H1 (cell line): ENCODE data around the gene LRRFIP1. TPM values are rescaled to one million over a fixed set of nuclear protein-coding genes. Genes with fewer than 3 reads are reported as not detected.

Experiments used
- CHD1 ChIP-seq: IDR thresholded peaks from 2 replicates; pipeline ENCODE4 v1.6.1; 2012; ENCODE audit warnings: low read depth, low read length, improper control_type of control experiment
- HDAC2 ChIP-seq, 2 experiments: fragments of 300-600 bp in 1 of 2; sonication (generic) in 1 of 2; IDR thresholded peaks; 2 replicates each; pipeline ENCODE4 v1.6.1; 2011 to 2012; ENCODE audit warnings: low read depth in 2 of 2, low read length in 2 of 2, mild to moderate bottlenecking in 2 of 2, moderate library complexity in 2 of 2, borderline replicate concordance in 1 of 2, inconsistent platforms in 1 of 2
- TEAD4 ChIP-seq: IDR thresholded peaks from 2 replicates; pipeline ENCODE4 v1.6.1; 2012; ENCODE audit warnings: low read depth, low read length, inconsistent platforms, mixed read lengths
- ZNF274 ChIP-seq: IDR thresholded peaks from 2 replicates; pipeline ENCODE4 v1.7.0; 2012; ENCODE audit warnings: low read length, borderline replicate concordance; ENCODE audit errors: extremely low read depth
- polyA plus RNA-seq, 7 experiments: library from polyadenylated mRNA; depleted of rRNA in 3 of 7; stranded (reverse) in 5 of 7; unstranded in 2 of 7; fragments of >200 nt in 5 of 7; fragments of 200-250 nt in 2 of 7; gene quantifications; 1 replicate in 5 of 7; 2 replicates in 1 of 7; 4 replicates in 1 of 7; pipeline versions ENCODE4 v1.2.1 to v1.2.3, GENCODE V29; 2011 to 2013; ENCODE audit warnings: missing spikeins in 2 of 7, mixed read lengths in 2 of 7
- total RNA-seq: library from RNA; stranded (reverse); fragmentation: NEBNext Ultra II Directional; extraction: Animal tissue kit (Norgen Biotek cat#: 25700); gene quantifications from 2 replicates; pipeline ENCODE4 v1.2.1, GENCODE V29; 2021
- TF ChIP-seq, protein P1 (sequence below): IDR thresholded peaks from 2 replicates; pipeline ENCODE4 v1.6.1; 2012; ENCODE audit warnings: inconsistent platforms

The LRRFIP1 gene
- total and polyA plus RNA-seq, 2 of the 8 experiments (the other 6 are each of a cell fraction or from before 2014, with no cell fraction given): 12.1 to 75.8 TPM

GRCh38 chr2:237711458-237712150, 84.2 kb downstream of the LRRFIP1 start (continued):
- TF ChIP-seq HDAC2 (IDR thresholded peaks at IDR 0.05; ENCODE audit: borderline replicate concordance in 1 of 2, low read depth in 2 of 2, low read length in 2 of 2) (no peak), TEAD4 (no peak), CHD1 (no peak), ZNF274 (no peak)
- TF ChIP-seq, protein P1, sequence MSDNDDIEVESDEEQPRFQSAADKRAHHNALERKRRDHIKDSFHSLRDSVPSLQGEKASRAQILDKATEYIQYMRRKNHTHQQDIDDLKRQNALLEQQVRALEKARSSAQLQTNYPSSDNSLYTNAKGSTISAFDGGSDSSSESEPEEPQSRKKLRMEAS: no peak
